ENCODE results near the gene PRKCE. TPM values are rescaled to one million over a fixed set of nuclear protein-coding genes. Genes with fewer than 3 reads are reported as not detected.

Gene PRKCE
- total RNA-seq, 2 experiments from 2014 or later, result 24.9 to 26.2 TPM

- Mint-ChIP-seq H3K4me3 (no peak overlapping the region), H3K36me3 (ENCODE audit: low read depth) (no peaks in the 10 kb centered on the region), H3K27ac (peak overlapping the region; percentile 71), H3K9me3 (no peaks in the 10 kb centered on the region), H3K27me3 (no peaks in the 10 kb centered on the region), H3K4me1 (ENCODE audit: low read depth) (peaks cover 52% of the 10 kb centered on the region)
- Histone ChIP-seq H3K27me3 (ENCODE audit: control insufficient read depth in 1 of 2, insufficient read depth in 2 of 2, low read length in 2 of 2) (no peaks in the 10 kb centered on the region), H3K4me1 (ENCODE audit: insufficient read depth, low read length) (peaks cover 33% of the 10 kb centered on the region), H3K4me3 (ENCODE audit: low read length) (no peak overlapping the region), H3K9me3 (ENCODE audit: control insufficient read depth in 1 of 2, insufficient read depth in 1 of 2, low read length in 2 of 2) (no peaks in the 10 kb centered on the region), H3K27ac (ENCODE audit: low read depth in 1 of 2, low read length in 2 of 2) (no peak overlapping the region), H3K36me3 (ENCODE audit: insufficient read depth, low read length) (no peaks in the 10 kb centered on the region)
- DNase-seq (no peak), ATAC-seq (ENCODE audit: poor library complexity) (no peak)
- ChIA-PET CTCF (no interaction called here), POLR2A (no interaction called here)
- intact Hi-C loops (cut with DNase I, micrococcal nuclease), result no loop called here
- no peak for TF ChIP-seq CTCF (IDR thresholded peaks at IDR 0.05)
These were observed 241.3 kb downstream of the PRKCE start for GRCh38 chr2:45892757-45893156.

DNA sequence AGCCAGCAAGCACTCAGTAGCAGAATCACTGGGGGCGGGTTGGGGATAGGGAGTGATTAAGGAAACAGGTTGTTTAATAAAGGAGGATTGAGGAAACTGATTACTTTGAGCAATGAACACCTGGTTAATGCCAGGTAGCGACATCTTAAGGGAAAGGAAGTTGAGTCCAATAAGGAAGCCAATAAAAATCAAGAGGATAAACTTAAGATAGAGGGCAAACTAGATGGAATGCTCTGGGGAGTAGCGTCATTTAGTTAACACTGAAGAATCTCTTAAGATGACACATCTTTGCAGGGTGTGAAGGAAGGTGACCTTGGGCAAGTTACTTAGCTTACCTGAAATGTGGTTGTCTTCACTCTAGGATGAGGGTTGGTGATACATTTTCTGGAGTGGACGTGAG lies 242.7 kb downstream of the PRKCE start:
- no peaks in the 10 kb centered on the region for H3K36me3 Mint-ChIP-seq (ENCODE audit: low read depth)
- DNase-seq (no peak), ATAC-seq (ENCODE audit: poor library complexity) (no peak)
- Histone ChIP-seq H3K9me3 (ENCODE audit: control insufficient read depth in 1 of 2, insufficient read depth in 1 of 2, low read length in 2 of 2) (no peaks in the 10 kb centered on the region), H3K27ac (ENCODE audit: low read depth in 1 of 2, low read length in 2 of 2) (no peak overlapping the region), H3K4me1 (ENCODE audit: insufficient read depth, low read length) (peaks cover 23% of the 10 kb centered on the region), H3K4me3 (ENCODE audit: low read length) (no peak overlapping the region), H3K36me3 (ENCODE audit: insufficient read depth, low read length) (no peaks in the 10 kb centered on the region), H3K27me3 (ENCODE audit: control insufficient read depth in 1 of 2, insufficient read depth in 2 of 2, low read length in 2 of 2) (no peaks in the 10 kb centered on the region)
- no peaks in the 10 kb centered on the region for H3K9me3 Mint-ChIP-seq
- no peaks in the 10 kb centered on the region for H3K27me3 Mint-ChIP-seq
- CTCF ChIA-PET, result no interaction called here
- POLR2A ChIA-PET, result no interaction called here
- H3K4me3 Mint-ChIP-seq, result no peak overlapping the region
- peaks cover 44% of the 10 kb centered on the region for H3K4me1 Mint-ChIP-seq (ENCODE audit: low read depth)
- no peak for TF ChIP-seq CTCF (IDR thresholded peaks at IDR 0.05)
- H3K27ac Mint-ChIP-seq, result no peak overlapping the region
- intact Hi-C loops (cut with DNase I, micrococcal nuclease), result no loop called here

- Histone ChIP-seq H3K4me3 (ENCODE audit: low read length) (no peak overlapping the region), H3K27ac (ENCODE audit: low read depth in 1 of 2, low read length in 2 of 2) (no peak overlapping the region), H3K4me1 (ENCODE audit: insufficient read depth, low read length) (peaks cover 17% of the 10 kb centered on the region), H3K27me3 (ENCODE audit: control insufficient read depth in 1 of 2, insufficient read depth in 2 of 2, low read length in 2 of 2) (no peaks in the 10 kb centered on the region), H3K9me3 (ENCODE audit: control insufficient read depth in 1 of 2, insufficient read depth in 1 of 2, low read length in 2 of 2) (no peaks in the 10 kb centered on the region), H3K36me3 (ENCODE audit: insufficient read depth, low read length) (no peaks in the 10 kb centered on the region)
- Mint-ChIP-seq H3K4me3 (no peak overlapping the region), H3K36me3 (ENCODE audit: low read depth) (no peaks in the 10 kb centered on the region), H3K9me3 (no peaks in the 10 kb centered on the region), H3K27me3 (no peaks in the 10 kb centered on the region), H3K4me1 (ENCODE audit: low read depth) (peaks cover 32% of the 10 kb centered on the region), H3K27ac (no peak overlapping the region)
- intact Hi-C loops (cut with DNase I, micrococcal nuclease), result no loop called here
- no peak for ATAC-seq (ENCODE audit: poor library complexity)
- no peak for DNase-seq
- TF ChIP-seq CTCF (IDR thresholded peaks at IDR 0.05), result no peak
- CTCF ChIA-PET, result no interaction called here
- POLR2A ChIA-PET, result no interaction called here
These were observed 243.9 kb downstream of the PRKCE start for GRCh38 chr2:45895241-45895861.
